K562 (cell line): ENCODE data around the gene PUSL1. TPM values are rescaled to one million over a fixed set of nuclear protein-coding genes. Genes with fewer than 3 reads are reported as not detected.

Experiments used
- ATAC-seq: fragments of 200-7000 bp; cut with Tn5 transposase; 3 replicates; pipeline ENCODE4 v1.9.1; 2020; ENCODE audit warnings: moderate library complexity
- BruUV-seq: library from RNA; stranded (reverse); fragments of 400-500 nt; replicated peaks from 2 replicates; lab custom pipeline; 2021; lab: Mats Ljungman, UMichigan
- CTCF ChIA-PET: fragments of 300-600 bp; formaldehyde crosslinking; extraction: SDS; loops from one replicate; lab custom pipeline; 2021; ENCODE audit warnings: low intra/inter-chr PET ratio; lab: Yijun Ruan, JAX
- POLR2A ChIA-PET: fragments of 300-600, 350-650 bp; sonication (Branson Sonifier 250); formaldehyde crosslinking; extraction: SDS; loops from one replicate; lab custom pipeline; 2021; ENCODE audit warnings: antibody characterized with exemption, inconsistent platforms; lab: Yijun Ruan, JAX
- DNase-seq, 4 experiments: peaks; one replicate each; pipeline versions ENCODE4 v3.0.0 to v3.0.0-alpha.2; 2011 to 2018; ENCODE audit warnings: low spot score in 3 of 4, mixed read lengths in 3 of 4; ENCODE audit errors: extremely low read depth in 1 of 4
- FAIRE-seq: peaks from 2 replicates; lab custom pipeline; 2011; peaks lifted over from hg19 to GRCh38; lab: Jason Lieb, UNC
- H2AFZ ChIP-seq: 2 replicates; pipeline ENCODE4 v1.6.0; 2011; ENCODE audit warnings: low read depth, low read length, control low read depth, inconsistent platforms
- H3K27ac ChIP-seq: fragments of 200-600 bp; 3 replicates; pipeline ENCODE4 v1.8.0; 2011; ENCODE audit warnings: low read depth, mild to moderate bottlenecking, control low read depth, inconsistent platforms, low read length, moderate library complexity, mixed read lengths; ENCODE audit errors: extremely low read depth
- H3K27me3 ChIP-seq, 2 experiments: fragments of 300-600 bp in 1 of 2; 2 replicates in 1 of 2; 3 replicates in 1 of 2; pipeline versions ENCODE4 v1.6.0 to v1.8.0; 2011; ENCODE audit warnings: inconsistent platforms in 2 of 2, low read length in 2 of 2, mild to moderate bottlenecking in 1 of 2, mixed read lengths in 1 of 2, moderate library complexity in 1 of 2; ENCODE audit not compliant: control insufficient read depth in 2 of 2, insufficient read depth in 2 of 2
- H3K36me3 ChIP-seq: fragments of 300-600 bp; 3 replicates; pipeline ENCODE4 v1.8.0; 2011; ENCODE audit warnings: mild to moderate bottlenecking, low read length, inconsistent platforms; ENCODE audit not compliant: control insufficient read depth, insufficient read depth
- H3K4me1 ChIP-seq, 2 experiments: fragments of 200-600 bp in 1 of 2; replicated peaks in 1 of 2; 2 replicates in 1 of 2; 3 replicates in 1 of 2; pipeline versions ENCODE4 v1.5.1 to v1.8.0; 2011; ENCODE audit warnings: inconsistent platforms in 2 of 2, low read length in 2 of 2, mild to moderate bottlenecking in 1 of 2, mixed read lengths in 1 of 2, moderate library complexity in 1 of 2; ENCODE audit not compliant: control insufficient read depth in 2 of 2, insufficient read depth in 2 of 2
- H3K4me2 ChIP-seq: 2 replicates; pipeline ENCODE4 v1.6.1; 2011; ENCODE audit warnings: low read length, control low read depth, inconsistent platforms, mixed read lengths; ENCODE audit not compliant: insufficient read depth
- H3K4me3 ChIP-seq: fragments of 200-600 bp; sonication (generic), shearing (Covaris generic); 2 replicates; pipeline ENCODE4 v1.5.1; 2016; ENCODE audit warnings: control low read depth, inconsistent platforms
- H3K79me2 ChIP-seq: fragments of 200-600 bp; 3 replicates; pipeline ENCODE4 v1.8.0; 2011; ENCODE audit warnings: low read length, inconsistent platforms; ENCODE audit not compliant: control insufficient read depth, insufficient read depth
- H3K9ac ChIP-seq, 2 experiments: 2 replicates each; pipeline versions ENCODE4 v1.6.0 to v1.6.1; 2011; ENCODE audit warnings: low read depth in 2 of 2, low read length in 2 of 2, control low read depth in 1 of 2, inconsistent platforms in 1 of 2, mild to moderate bottlenecking in 1 of 2, mixed read lengths in 1 of 2; ENCODE audit not compliant: insufficient read depth in 1 of 2
- H3K9me1 ChIP-seq: one replicate; pipeline ENCODE4 v1.6.0; 2011; ENCODE audit warnings: inconsistent platforms, mild to moderate bottlenecking, low read length, moderate library complexity; ENCODE audit not compliant: control insufficient read depth, insufficient read depth
- H3K9me3 ChIP-seq: replicated peaks from 2 replicates; pipeline ENCODE4 v1.5.1; 2011; ENCODE audit warnings: low read depth, low read length, inconsistent platforms; ENCODE audit not compliant: control insufficient read depth, insufficient read depth
- H4K20me1 ChIP-seq: replicated peaks from 2 replicates; pipeline ENCODE4 v1.6.1; 2011; ENCODE audit warnings: low read length, inconsistent platforms, mixed read lengths; ENCODE audit not compliant: control insufficient read depth, insufficient read depth
- FOXA3 ChIP-seq, 2 experiments: fragments of 450-650 bp in 1 of 2; sonication (generic) in 1 of 2; formaldehyde crosslinking; IDR thresholded peaks in 1 of 2; conservative IDR thresholded peaks in 1 of 2; 2 replicates each; pipeline versions ENCODE4 v1.4.0 to v1.8.0; 2020 to 2022; ENCODE audit warnings: mild to moderate bottlenecking in 2 of 2, missing genetic modification reagents in 1 of 2
- FOXM1 ChIP-seq, 2 experiments: fragments of 450-650 bp in 1 of 2; sonication (generic) in 1 of 2; formaldehyde crosslinking in 1 of 2; IDR thresholded peaks; 2 replicates each; pipeline versions ENCODE4 v1.6.1 to v1.9.0; 2017 to 2022; ENCODE audit warnings: low read depth in 2 of 2, mild to moderate bottlenecking in 2 of 2, missing genetic modification reagents in 1 of 2, moderate library complexity in 1 of 2
- HDAC3 ChIP-seq: fragments of 450-650 bp; IDR thresholded peaks from 2 replicates; pipeline ENCODE4 v1.6.1; 2018; ENCODE audit warnings: borderline replicate concordance, mild to moderate bottlenecking, moderate library complexity; ENCODE audit not compliant: partially characterized antibody
- POLR2G ChIP-seq: fragments of 200-400 bp; formaldehyde crosslinking; IDR thresholded peaks from 2 replicates; pipeline ENCODE4 v1.6.1; 2017; ENCODE audit warnings: low read depth, mild to moderate bottlenecking, antibody characterized with exemption, low read length, moderate library complexity
- ZNF146 ChIP-seq: IDR thresholded peaks from one replicate; pipeline ENCODE4 v1.6.1; 2018; ENCODE audit warnings: missing compliant biosample characterization; ENCODE audit not compliant: unreplicated experiment
- WGBS: fragments of 100-300 bp; shearing (Covaris generic); methylation state at CpG from one replicate; pipeline ENCODE4 v1.1.6; 2016; ENCODE audit warnings: low coverage, mixed read lengths; ENCODE audit not compliant: insufficient coverage; ENCODE audit errors: missing lambda C conversion rate; 5-methylcytosine and 5-hydroxymethylcytosine counted together
- in situ Hi-C: fragments of 300-500 bp; cut with MboI; formaldehyde crosslinking; loops from 4 replicates; pipeline ENCODE4 v1.15.0; 2018; ENCODE audit warnings: inconsistent platforms, mixed read lengths
- intact Hi-C: fragments of 100-400 bp; cut with micrococcal nuclease; formaldehyde crosslinking; loops from 2 replicates; pipeline ENCODE4 v1.14.2; 2022
- polyA plus RNA-seq, 8 experiments: library from polyadenylated mRNA; depleted of rRNA in 4 of 8; stranded (reverse) in 5 of 8; unstranded in 3 of 8; fragments of >200 nt; fragmentation: Nextera tagmentation in 2 of 8; fragmentation: Illumina TruSeq in 1 of 8; extraction: Ambion mirVana in 2 of 8; extraction: Trizol in 1 of 8; gene quantifications; 2 replicates each; pipeline versions ENCODE4 v1.2.1 to v1.2.3, GENCODE V29; 2011 to 2014; ENCODE audit warnings: inconsistent platforms in 1 of 8, missing spikeins in 1 of 8
- total RNA-seq, 7 experiments: library from RNA; depleted of rRNA in 6 of 7; stranded (reverse); fragments of >200 nt in 6 of 7; fragmentation: Illumina TruSeq in 2 of 7; extraction: Trizol in 2 of 7; gene quantifications; 2 replicates each; pipeline versions ENCODE4 v1.2.1 to v1.2.3, GENCODE V29; 2011 to 2021; ENCODE audit warnings: low replicate concordance in 1 of 7
- TF ChIP-seq, protein P1 (sequence below), 2 experiments: IDR thresholded peaks; 2 replicates each; pipeline ENCODE4 v1.6.1; 2012; ENCODE audit warnings: improper control_type of control experiment in 2 of 2, low read depth in 2 of 2, low read length in 2 of 2, borderline replicate concordance in 1 of 2
- TF ChIP-seq, protein P2 (sequence below): fragments of 450-650 bp; formaldehyde crosslinking; IDR thresholded peaks from 2 replicates; pipeline ENCODE4 v1.4.0; 2020; ENCODE audit warnings: mild to moderate bottlenecking, moderate library complexity
- TF ChIP-seq, protein P3 (sequence below): fragments of 450-650 bp; conservative IDR thresholded peaks from 2 replicates; pipeline ENCODE4 v1.6.1; 2016; ENCODE audit warnings: missing genetic modification characterization, low read depth, mild to moderate bottlenecking, missing compliant biosample characterization, moderate library complexity

PUSL1 gene
- total and polyA plus RNA-seq, 9 of the 15 experiments (the other 6 are each of a cell fraction or from before 2014, with no cell fraction given): 0.62 to 86.9 (median 13.6) TPM

DNA sequence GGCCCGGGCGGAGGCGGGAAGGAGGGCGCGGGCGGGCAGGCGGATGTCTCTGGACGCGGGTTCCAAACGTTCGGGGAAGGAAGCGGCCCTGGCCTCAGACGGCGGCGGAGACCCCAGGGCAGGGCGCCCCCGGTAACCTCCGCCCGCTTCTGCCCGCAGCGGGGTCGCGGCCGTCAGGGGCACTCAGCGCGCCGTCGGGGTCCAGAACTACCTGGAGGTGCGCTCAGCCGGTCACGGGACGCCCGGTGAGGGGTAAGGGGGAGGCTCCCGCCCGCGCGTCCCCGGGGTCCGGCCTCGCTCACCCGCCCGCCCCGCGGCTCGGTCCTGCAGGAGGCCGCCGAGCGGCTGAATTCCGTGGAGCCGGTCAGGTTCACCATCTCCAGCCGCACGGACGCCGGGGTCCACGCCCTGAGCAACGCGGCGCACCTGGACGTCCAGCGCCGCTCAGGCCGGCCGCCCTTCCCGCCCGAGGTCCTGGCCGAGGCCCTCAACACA lies 406 bp downstream of the PUSL1 start (continued):
- TF ChIP-seq, protein P1, sequence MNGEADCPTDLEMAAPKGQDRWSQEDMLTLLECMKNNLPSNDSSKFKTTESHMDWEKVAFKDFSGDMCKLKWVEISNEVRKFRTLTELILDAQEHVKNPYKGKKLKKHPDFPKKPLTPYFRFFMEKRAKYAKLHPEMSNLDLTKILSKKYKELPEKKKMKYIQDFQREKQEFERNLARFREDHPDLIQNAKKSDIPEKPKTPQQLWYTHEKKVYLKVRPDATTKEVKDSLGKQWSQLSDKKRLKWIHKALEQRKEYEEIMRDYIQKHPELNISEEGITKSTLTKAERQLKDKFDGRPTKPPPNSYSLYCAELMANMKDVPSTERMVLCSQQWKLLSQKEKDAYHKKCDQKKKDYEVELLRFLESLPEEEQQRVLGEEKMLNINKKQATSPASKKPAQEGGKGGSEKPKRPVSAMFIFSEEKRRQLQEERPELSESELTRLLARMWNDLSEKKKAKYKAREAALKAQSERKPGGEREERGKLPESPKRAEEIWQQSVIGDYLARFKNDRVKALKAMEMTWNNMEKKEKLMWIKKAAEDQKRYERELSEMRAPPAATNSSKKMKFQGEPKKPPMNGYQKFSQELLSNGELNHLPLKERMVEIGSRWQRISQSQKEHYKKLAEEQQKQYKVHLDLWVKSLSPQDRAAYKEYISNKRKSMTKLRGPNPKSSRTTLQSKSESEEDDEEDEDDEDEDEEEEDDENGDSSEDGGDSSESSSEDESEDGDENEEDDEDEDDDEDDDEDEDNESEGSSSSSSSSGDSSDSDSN (IDR thresholded peaks at IDR 0.05; ENCODE audit: borderline replicate concordance in 1 of 2, low read depth in 2 of 2, low read length in 2 of 2): peak in 1 of 2 experiments; percentile 74; a peak in 1 of 4 replicates
- TF ChIP-seq, protein P2, sequence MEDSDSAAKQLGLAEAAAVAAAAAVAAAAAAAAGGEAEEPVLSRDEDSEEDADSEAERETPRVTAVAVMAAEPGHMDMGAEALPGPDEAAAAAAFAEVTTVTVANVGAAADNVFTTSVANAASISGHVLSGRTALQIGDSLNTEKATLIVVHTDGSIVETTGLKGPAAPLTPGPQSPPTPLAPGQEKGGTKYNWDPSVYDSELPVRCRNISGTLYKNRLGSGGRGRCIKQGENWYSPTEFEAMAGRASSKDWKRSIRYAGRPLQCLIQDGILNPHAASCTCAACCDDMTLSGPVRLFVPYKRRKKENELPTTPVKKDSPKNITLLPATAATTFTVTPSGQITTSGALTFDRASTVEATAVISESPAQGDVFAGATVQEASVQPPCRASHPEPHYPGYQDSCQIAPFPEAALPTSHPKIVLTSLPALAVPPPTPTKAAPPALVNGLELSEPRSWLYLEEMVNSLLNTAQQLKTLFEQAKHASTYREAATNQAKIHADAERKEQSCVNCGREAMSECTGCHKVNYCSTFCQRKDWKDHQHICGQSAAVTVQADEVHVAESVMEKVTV (CRISPR knock-in tag): no peak
- TF ChIP-seq, all 486 proteins: peak for 46

DNA sequence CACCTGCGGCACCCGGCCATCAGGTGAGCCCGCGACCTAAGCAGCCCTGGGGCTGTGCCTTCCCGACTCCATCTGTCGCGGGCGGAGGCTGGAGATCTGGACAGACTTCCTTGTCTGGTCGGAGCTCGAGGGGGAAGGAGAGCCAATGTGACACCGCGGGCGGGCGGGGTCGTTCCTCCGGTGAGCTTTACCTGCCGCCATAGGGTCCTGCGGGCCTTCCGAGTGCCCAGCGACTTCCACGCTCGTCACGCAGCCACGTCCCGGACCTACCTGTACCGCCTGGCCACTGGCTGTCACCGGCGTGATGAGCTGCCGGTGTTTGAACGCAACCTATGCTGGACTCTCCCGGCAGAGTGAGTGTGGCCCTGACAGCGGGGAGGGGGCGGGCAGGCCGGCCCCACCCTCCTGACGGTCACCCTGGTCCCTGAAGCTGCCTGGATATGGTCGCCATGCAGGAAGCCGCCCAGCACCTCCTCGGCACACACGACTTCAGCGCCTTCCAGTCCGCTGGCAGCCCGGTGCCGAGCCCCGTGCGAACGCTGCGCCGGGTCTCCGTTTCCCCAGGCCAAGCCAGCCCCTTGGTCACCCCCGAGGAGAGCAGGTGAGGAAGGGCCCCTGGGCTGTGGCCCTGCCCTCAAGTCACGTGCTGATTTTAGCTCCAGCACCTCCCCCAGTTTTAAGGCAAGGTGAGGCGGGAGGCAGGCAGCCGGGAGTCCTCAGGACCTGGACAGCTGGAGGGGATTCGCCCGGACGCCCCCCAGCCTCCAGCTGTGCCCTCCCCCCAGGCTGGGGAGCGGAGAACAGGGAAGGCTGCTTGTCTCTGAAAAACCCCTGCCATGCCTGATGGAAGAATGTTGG lies 1.1 kb downstream of the PUSL1 start:
- CTCF ChIA-PET: interaction anchor here (0.7 kb wide), 1 partner anchor 742 kb away, joined by 3 read pairs; no protein-coding TSS in a partner anchor
- Histone ChIP-seq H3K9me3 (no peaks in the 10 kb centered on the region), H3K79me2 (peaks cover 54% of the 10 kb centered on the region), H3K9ac (peak overlapping the region; percentile 87 to 97), H2AFZ (peak overlapping the region; percentile 68), H4K20me1 (peaks cover 22% of the 10 kb centered on the region), H3K9me1 (peaks cover 3% of the 10 kb centered on the region), H3K36me3 (peaks cover 54% of the 10 kb centered on the region), H3K4me1 (peaks cover 36 to 97% of the 10 kb centered on the region in 2 experiments), H3K27me3 (no peaks in the 10 kb centered on the region), H3K4me3 (peak overlapping the region; percentile 94), H3K4me2 (peak overlapping the region; percentile 88), H3K27ac (peak overlapping the region; percentile 96)
- intact Hi-C loops (loop anchor here (2.0 to 10.0 kb wide), 3 partner anchors 15 to 915 kb away; partner anchors contain the start of genes AURKAIP1, CPTP, INTS11 and SKI), in situ Hi-C loops (no loop called here)
- 13% methylated on average over 44 of the region's 57 CpGs for WGBS
- DNase-seq: peak in 2 of 4 experiments; percentile 41 to 67
- ATAC-seq: peak; percentile 4
- peak; percentile 71 for FAIRE-seq
- no TSS peak for BruUV-seq
- POLR2A ChIA-PET: interaction anchor here (0.7 to 3.5 kb wide), 7 partner anchors 10 to 196 kb away, joined by 3 to 30 read pairs (median 3); no protein-coding TSS in a partner anchor
- TF ChIP-seq HDAC3: no peak
- peak; percentile 1 for TF ChIP-seq ZNF146 (CRISPR knock-in tag)
- TF ChIP-seq POLR2G: peak; percentile 75
- TF ChIP-seq, protein P3, sequence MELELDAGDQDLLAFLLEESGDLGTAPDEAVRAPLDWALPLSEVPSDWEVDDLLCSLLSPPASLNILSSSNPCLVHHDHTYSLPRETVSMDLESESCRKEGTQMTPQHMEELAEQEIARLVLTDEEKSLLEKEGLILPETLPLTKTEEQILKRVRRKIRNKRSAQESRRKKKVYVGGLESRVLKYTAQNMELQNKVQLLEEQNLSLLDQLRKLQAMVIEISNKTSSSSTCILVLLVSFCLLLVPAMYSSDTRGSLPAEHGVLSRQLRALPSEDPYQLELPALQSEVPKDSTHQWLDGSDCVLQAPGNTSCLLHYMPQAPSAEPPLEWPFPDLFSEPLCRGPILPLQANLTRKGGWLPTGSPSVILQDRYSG (tag): no peak
- TF ChIP-seq FOXM1 (IDR thresholded peaks at IDR 0.05; ENCODE audit: low read depth): no peak
- 0 out of 2 replicates have a peak, but pooled peaks have one; percentile 34 for TF ChIP-seq FOXM1 (CRISPR knock-in tag; IDR thresholded peaks at IDR 0.05; ENCODE audit: low read depth)
- TF ChIP-seq FOXA3 (CRISPR knock-in tag; conservative IDR thresholded peaks at IDR 0.05 in 1 of 2, IDR thresholded peaks at IDR 0.05 in 1 of 2): peak in 1 of 2 experiments; percentile 5; a peak in 1 of 4 replicates
